ENCODE measurements around the gene NEDD4.

DNA sequence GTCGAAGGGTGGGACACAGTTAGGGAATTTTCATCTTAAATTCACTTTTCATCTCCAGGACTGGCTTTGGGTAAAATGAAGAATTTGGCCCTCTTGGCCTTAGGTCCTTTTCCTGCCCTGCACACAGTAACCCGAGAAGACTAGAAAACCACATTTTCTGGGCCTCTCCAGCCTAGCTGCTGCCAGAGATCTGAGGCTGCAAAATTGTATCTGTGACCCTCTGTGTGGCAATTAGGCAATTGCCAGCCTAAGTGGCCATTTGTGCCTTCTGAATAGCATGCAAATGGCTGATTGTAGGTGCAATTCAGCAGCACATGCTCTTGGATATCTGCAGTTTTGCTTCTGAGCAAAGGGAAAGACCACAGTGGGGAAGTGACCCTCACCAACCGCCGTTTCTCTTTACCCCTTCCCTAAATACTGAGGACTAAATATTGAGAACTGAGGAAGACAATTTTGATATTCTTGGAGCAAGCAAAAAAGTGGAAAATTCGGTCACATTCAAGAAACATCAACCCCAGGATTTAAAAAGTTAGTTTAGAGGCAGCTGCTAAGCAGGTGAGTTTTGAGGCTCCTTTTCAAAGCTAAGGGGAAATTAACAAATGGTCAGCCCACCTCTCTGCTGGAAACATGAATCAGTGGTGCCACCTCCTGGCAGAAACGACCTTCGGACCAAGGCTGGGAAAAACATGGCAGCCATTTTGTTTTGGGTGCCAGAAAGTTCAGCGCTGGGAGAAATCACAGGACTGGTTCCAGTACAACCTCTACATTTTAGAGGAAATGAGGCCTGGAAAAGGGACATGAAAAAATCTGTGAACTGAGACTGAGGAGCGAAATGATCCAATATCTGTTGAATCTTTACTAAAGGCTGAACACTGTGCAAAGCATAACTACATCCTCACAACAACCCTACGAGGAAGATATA lies 193.9 kb downstream of the NEDD4 start:
- TF ChIP-seq CTCF (IDR thresholded peaks at IDR 0.05) (peak; percentile 31 to 44 (median 38)), POLR2A (IDR thresholded peaks at IDR 0.05) (no peak)

Measured in testis (tissue), 2 donors.